OCI-LY1 (cell line): ENCODE measurements around the gene CASQ1.

Source experiments
- CTCF ChIP-seq: fragments of 200-600 bp; sonication (generic), shearing (Covaris generic); IDR thresholded peaks from 2 replicates; pipeline ENCODE4 v1.5.1; 2017; ENCODE audit warnings: mild to moderate bottlenecking, antibody characterized with exemption, low read length, moderate library complexity, mixed read lengths
- EZH2 ChIP-seq: fragments of 200-600 bp; sonication (generic), shearing (Covaris generic); IDR thresholded peaks from 2 replicates; pipeline ENCODE4 v1.8.0; 2017; ENCODE audit warnings: borderline replicate concordance, mixed run types, mild to moderate bottlenecking, antibody characterized with exemption, low read length, moderate library complexity, mixed read lengths

- TF ChIP-seq CTCF = no peak
- TF ChIP-seq EZH2 = no peak
Measured at GRCh38 chr1:160143695-160144094, 46.7 kb upstream of the CASQ1 start.
